Mononuclear cell (primary cell): ENCODE results near the gene CNGB1. TPM values are rescaled to one million over a fixed set of nuclear protein-coding genes. Genes with fewer than 3 reads are reported as not detected.
"Not testable (repeated sequence)": the region's sequence is repeated elsewhere in the genome, so short reads cannot be mapped to it uniquely, and the experiment has no call there.

ENCODE experiments used
- H3K27me3 ChIP-seq: 2 replicates; pipeline ENCODE4 v1.6.0; 2011; ENCODE audit warnings: low read length, control low read depth; ENCODE audit not compliant: insufficient read depth
- H3K4me1 ChIP-seq: 2 replicates; pipeline ENCODE4 v1.5.1; 2011; ENCODE audit warnings: mild to moderate bottlenecking, low read length, control low read depth; ENCODE audit not compliant: insufficient read depth
- H3K4me3 ChIP-seq: 2 replicates; pipeline ENCODE4 v1.5.1; 2011; ENCODE audit warnings: mild to moderate bottlenecking, low read length, moderate library complexity
- H3K9me3 ChIP-seq: 2 replicates; pipeline ENCODE4 v1.5.1; 2011; ENCODE audit warnings: low read depth, mild to moderate bottlenecking, control low read depth, low read length
- total RNA-seq: library from RNA; depleted of rRNA; stranded (reverse); fragments of >200 nt; gene quantifications from one replicate; pipeline ENCODE4 v1.2.3, GENCODE V29; 2012

CNGB1 gene
- total RNA-seq, 1 donor, result not detected

- not testable (repeated sequence) for H3K9me3 ChIP-seq, H3K4me3 ChIP-seq, H3K4me1 ChIP-seq, H3K27me3 ChIP-seq
These were observed 112.9 kb downstream of the CNGB1 start for GRCh38 chr16:57857991-57858390.

- H3K4me3 ChIP-seq, result no peak overlapping the region
- H3K4me1 ChIP-seq, result no peaks in the 10 kb centered on the region
- H3K9me3 ChIP-seq, result no peaks in the 10 kb centered on the region
- no peaks in the 10 kb centered on the region for H3K27me3 ChIP-seq
These were observed 115.7 kb downstream of the CNGB1 start for GRCh38 chr16:57855188-57855587.

GRCh38 chr16:57852189-57852588 lies 118.7 kb downstream of the CNGB1 start:
- Histone ChIP-seq H3K4me3 (no peak overlapping the region), H3K27me3 (no peaks in the 10 kb centered on the region), H3K4me1 (no peaks in the 10 kb centered on the region), H3K9me3 (no peaks in the 10 kb centered on the region)

- no peaks in the 10 kb centered on the region for H3K9me3 ChIP-seq
- no peaks in the 10 kb centered on the region for H3K27me3 ChIP-seq
- no peaks in the 10 kb centered on the region for H3K4me1 ChIP-seq
- no peak overlapping the region for H3K4me3 ChIP-seq
These were observed 122.7 kb downstream of the CNGB1 start for GRCh38 chr16:57848181-57848580.

GRCh38 chr16:57846931-57847330 lies 124.0 kb downstream of the CNGB1 start:
- H3K4me3 ChIP-seq, result not testable (repeated sequence)

GRCh38 chr16:57846078-57846697 lies 124.7 kb downstream of the CNGB1 start:
- Histone ChIP-seq H3K9me3 (no peaks in the 10 kb centered on the region), H3K4me1 (no peaks in the 10 kb centered on the region), H3K4me3 (no peak overlapping the region), H3K27me3 (no peaks in the 10 kb centered on the region)

More at GRCh38 chr16:57846931-57847330, 124.0 kb downstream of the CNGB1 start:
- H3K27me3 ChIP-seq, H3K9me3 ChIP-seq, H3K4me1 ChIP-seq: not testable (repeated sequence)

GRCh38 chr16:57845115-57845514 lies 125.8 kb downstream of the CNGB1 start:
- no peak overlapping the region for H3K4me3 ChIP-seq
- no peaks in the 10 kb centered on the region for H3K9me3 ChIP-seq
- no peaks in the 10 kb centered on the region for H3K27me3 ChIP-seq
- no peaks in the 10 kb centered on the region for H3K4me1 ChIP-seq

- no peak overlapping the region for H3K4me3 ChIP-seq
- H3K27me3 ChIP-seq, result no peaks in the 10 kb centered on the region
- no peaks in the 10 kb centered on the region for H3K4me1 ChIP-seq
- H3K9me3 ChIP-seq, result no peaks in the 10 kb centered on the region
These were observed 126.4 kb downstream of the CNGB1 start for GRCh38 chr16:57844416-57845030.

- H3K4me3 ChIP-seq, result no peak overlapping the region
- H3K9me3 ChIP-seq, result no peaks in the 10 kb centered on the region
- H3K27me3 ChIP-seq, result no peaks in the 10 kb centered on the region
- no peaks in the 10 kb centered on the region for H3K4me1 ChIP-seq
These were observed 127.5 kb downstream of the CNGB1 start for GRCh38 chr16:57843400-57843799.

- no peak overlapping the region for H3K4me3 ChIP-seq
- no peaks in the 10 kb centered on the region for H3K27me3 ChIP-seq
- H3K4me1 ChIP-seq, result no peaks in the 10 kb centered on the region
- no peaks in the 10 kb centered on the region for H3K9me3 ChIP-seq
These were observed 128.3 kb downstream of the CNGB1 start for GRCh38 chr16:57842601-57843000.

GRCh38 chr16:57840833-57841232 lies 130.1 kb downstream of the CNGB1 start:
- no peaks in the 10 kb centered on the region for H3K27me3 ChIP-seq
- no peaks in the 10 kb centered on the region for H3K9me3 ChIP-seq
- H3K4me3 ChIP-seq, result no peak overlapping the region
- H3K4me1 ChIP-seq, result no peaks in the 10 kb centered on the region

GRCh38 chr16:57838161-57838560 lies 132.8 kb downstream of the CNGB1 start:
- Histone ChIP-seq H3K4me1 (no peaks in the 10 kb centered on the region), H3K27me3 (no peaks in the 10 kb centered on the region), H3K9me3 (no peaks in the 10 kb centered on the region), H3K4me3 (no peak overlapping the region)

- no peaks in the 10 kb centered on the region for H3K4me1 ChIP-seq
- no peaks in the 10 kb centered on the region for H3K9me3 ChIP-seq
- no peaks in the 10 kb centered on the region for H3K27me3 ChIP-seq
- H3K4me3 ChIP-seq, result no peak overlapping the region
These were observed 133.4 kb downstream of the CNGB1 start for GRCh38 chr16:57837305-57838125.

- not testable (repeated sequence) for H3K27me3 ChIP-seq, H3K4me3 ChIP-seq, H3K4me1 ChIP-seq, H3K9me3 ChIP-seq
These were observed 135.5 kb downstream of the CNGB1 start for GRCh38 chr16:57835439-57835838.

GRCh38 chr16:57834936-57835335 lies 136.0 kb downstream of the CNGB1 start:
- H3K4me3 ChIP-seq, result no peak overlapping the region
- H3K27me3 ChIP-seq, result no peaks in the 10 kb centered on the region
- no peaks in the 10 kb centered on the region for H3K4me1 ChIP-seq
- H3K9me3 ChIP-seq, result no peaks in the 10 kb centered on the region
